ENCODE measurements around the gene TRPV2. TPM values are rescaled to one million over a fixed set of nuclear protein-coding genes. Genes with fewer than 3 reads are reported as not detected.

Gene TRPV2
- total and polyA plus RNA-seq, 2 experiments from 2014 or later = 1.7 to 3.2 TPM

GRCh38 chr17:16462070-16462864 is 46.9 kb downstream of the TRPV2 start:
- peaks cover 4% of the 10 kb centered on the region for H4K20me1 ChIP-seq (replicated peaks; ENCODE audit: insufficient read depth)
- Mint-ChIP-seq H3K4me1 (peaks cover 38% of the 10 kb centered on the region), H3K27me3 (ENCODE audit: insufficient read depth, low read depth, poor library complexity) (peaks cover 11% of the 10 kb centered on the region), H3K4me3 (no peak overlapping the region), H3K36me3 (ENCODE audit: low read depth) (peaks cover 14% of the 10 kb centered on the region; the same call in 2 of the 3 replicates), H3K9me3 (no peaks in the 10 kb centered on the region; the same call in 2 of the 3 replicates), H3K27ac (no peak overlapping the region)
- no peaks in the 10 kb centered on the region for H3K36me3 ChIP-seq (ENCODE audit: insufficient read depth)
- TF ChIP-seq CREB1 (CRISPR knock-in tag; IDR thresholded peaks at IDR 0.05; ENCODE audit: low read depth) (no peak), ZNF331 (CRISPR knock-in tag; IDR thresholded peaks at IDR 0.05; ENCODE audit: low read depth) (no peak), ZNF114 (CRISPR knock-in tag; IDR thresholded peaks at IDR 0.05) (no peak), NANOG (IDR thresholded peaks at IDR 0.05; ENCODE audit: borderline replicate concordance) (no peak), REST (IDR thresholded peaks at IDR 0.05; ENCODE audit: unreplicated experiment) (no peak), POLR2AphosphoS5 (IDR thresholded peaks at IDR 0.05; ENCODE audit: low read depth) (no peak)
- TF ChIP-seq, protein P1, sequence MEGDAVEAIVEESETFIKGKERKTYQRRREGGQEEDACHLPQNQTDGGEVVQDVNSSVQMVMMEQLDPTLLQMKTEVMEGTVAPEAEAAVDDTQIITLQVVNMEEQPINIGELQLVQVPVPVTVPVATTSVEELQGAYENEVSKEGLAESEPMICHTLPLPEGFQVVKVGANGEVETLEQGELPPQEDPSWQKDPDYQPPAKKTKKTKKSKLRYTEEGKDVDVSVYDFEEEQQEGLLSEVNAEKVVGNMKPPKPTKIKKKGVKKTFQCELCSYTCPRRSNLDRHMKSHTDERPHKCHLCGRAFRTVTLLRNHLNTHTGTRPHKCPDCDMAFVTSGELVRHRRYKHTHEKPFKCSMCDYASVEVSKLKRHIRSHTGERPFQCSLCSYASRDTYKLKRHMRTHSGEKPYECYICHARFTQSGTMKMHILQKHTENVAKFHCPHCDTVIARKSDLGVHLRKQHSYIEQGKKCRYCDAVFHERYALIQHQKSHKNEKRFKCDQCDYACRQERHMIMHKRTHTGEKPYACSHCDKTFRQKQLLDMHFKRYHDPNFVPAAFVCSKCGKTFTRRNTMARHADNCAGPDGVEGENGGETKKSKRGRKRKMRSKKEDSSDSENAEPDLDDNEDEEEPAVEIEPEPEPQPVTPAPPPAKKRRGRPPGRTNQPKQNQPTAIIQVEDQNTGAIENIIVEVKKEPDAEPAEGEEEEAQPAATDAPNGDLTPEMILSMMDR (conservative IDR thresholded peaks at IDR 0.05; ENCODE audit: low read depth in 2 of 2) = no peak
- TF ChIP-seq, protein P2, sequence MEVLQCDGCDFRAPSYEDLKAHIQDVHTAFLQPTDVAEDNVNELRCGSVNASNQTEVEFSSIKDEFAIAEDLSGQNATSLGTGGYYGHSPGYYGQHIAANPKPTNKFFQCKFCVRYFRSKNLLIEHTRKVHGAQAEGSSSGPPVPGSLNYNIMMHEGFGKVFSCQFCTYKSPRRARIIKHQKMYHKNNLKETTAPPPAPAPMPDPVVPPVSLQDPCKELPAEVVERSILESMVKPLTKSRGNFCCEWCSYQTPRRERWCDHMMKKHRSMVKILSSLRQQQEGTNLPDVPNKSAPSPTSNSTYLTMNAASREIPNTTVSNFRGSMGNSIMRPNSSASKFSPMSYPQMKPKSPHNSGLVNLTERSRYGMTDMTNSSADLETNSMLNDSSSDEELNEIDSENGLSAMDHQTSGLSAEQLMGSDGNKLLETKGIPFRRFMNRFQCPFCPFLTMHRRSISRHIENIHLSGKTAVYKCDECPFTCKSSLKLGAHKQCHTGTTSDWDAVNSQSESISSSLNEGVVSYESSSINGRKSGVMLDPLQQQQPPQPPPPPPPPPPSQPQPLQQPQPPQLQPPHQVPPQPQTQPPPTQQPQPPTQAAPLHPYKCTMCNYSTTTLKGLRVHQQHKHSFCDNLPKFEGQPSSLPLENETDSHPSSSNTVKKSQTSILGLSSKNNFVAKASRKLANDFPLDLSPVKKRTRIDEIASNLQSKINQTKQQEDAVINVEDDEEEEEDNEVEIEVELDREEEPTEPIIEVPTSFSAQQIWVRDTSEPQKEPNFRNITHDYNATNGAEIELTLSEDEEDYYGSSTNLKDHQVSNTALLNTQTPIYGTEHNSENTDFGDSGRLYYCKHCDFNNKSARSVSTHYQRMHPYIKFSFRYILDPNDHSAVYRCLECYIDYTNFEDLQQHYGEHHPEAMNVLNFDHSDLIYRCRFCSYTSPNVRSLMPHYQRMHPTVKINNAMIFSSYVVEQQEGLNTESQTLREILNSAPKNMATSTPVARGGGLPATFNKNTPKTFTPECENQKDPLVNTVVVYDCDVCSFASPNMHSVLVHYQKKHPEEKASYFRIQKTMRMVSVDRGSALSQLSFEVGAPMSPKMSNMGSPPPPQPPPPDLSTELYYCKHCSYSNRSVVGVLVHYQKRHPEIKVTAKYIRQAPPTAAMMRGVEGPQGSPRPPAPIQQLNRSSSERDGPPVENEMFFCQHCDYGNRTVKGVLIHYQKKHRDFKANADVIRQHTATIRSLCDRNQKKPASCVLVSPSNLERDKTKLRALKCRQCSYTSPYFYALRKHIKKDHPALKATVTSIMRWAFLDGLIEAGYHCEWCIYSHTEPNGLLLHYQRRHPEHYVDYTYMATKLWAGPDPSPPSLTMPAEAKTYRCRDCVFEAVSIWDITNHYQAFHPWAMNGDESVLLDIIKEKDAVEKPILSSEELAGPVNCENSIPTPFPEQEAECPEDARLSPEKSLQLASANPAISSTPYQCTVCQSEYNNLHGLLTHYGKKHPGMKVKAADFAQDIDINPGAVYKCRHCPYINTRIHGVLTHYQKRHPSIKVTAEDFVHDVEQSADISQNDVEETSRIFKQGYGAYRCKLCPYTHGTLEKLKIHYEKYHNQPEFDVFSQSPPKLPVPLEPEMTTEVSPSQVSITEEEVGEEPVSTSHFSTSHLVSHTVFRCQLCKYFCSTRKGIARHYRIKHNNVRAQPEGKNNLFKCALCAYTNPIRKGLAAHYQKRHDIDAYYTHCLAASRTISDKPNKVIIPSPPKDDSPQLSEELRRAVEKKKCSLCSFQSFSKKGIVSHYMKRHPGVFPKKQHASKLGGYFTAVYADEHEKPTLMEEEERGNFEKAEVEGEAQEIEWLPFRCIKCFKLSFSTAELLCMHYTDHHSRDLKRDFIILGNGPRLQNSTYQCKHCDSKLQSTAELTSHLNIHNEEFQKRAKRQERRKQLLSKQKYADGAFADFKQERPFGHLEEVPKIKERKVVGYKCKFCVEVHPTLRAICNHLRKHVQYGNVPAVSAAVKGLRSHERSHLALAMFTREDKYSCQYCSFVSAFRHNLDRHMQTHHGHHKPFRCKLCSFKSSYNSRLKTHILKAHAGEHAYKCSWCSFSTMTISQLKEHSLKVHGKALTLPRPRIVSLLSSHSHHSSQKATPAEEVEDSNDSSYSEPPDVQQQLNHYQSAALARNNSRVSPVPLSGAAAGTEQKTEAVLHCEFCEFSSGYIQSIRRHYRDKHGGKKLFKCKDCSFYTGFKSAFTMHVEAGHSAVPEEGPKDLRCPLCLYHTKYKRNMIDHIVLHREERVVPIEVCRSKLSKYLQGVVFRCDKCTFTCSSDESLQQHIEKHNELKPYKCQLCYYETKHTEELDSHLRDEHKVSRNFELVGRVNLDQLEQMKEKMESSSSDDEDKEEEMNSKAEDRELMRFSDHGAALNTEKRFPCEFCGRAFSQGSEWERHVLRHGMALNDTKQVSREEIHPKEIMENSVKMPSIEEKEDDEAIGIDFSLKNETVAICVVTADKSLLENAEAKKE (CRISPR knock-in tag; IDR thresholded peaks at IDR 0.05) = no peak
- no peaks in the 10 kb centered on the region for H3K9me2 ChIP-seq (ENCODE audit: insufficient read depth)
- no peak overlapping the region for H2AFZ ChIP-seq
- H3K79me2 ChIP-seq (replicated peaks; ENCODE audit: insufficient read depth) = no peaks in the 10 kb centered on the region
- H3K27ac ChIP-seq (ENCODE audit: low read depth) = no peak overlapping the region
- peaks cover 22% of the 10 kb centered on the region for H3K4me1 ChIP-seq (ENCODE audit: insufficient read depth)
- no peaks in the 10 kb centered on the region for H3F3A ChIP-seq (replicated peaks; ENCODE audit: low read depth)
- H3K27me3 ChIP-seq (ENCODE audit: insufficient read depth) = no peaks in the 10 kb centered on the region
- no peak for DNase-seq (ENCODE audit: low spot score)
- ATAC-seq = no peak
- no peak overlapping the region for H3K4me3 ChIP-seq
- no peak overlapping the region for H3K4me2 ChIP-seq

Measured in GM23338 (cell line).